Body of pancreas (tissue), 4 donors: Measurements from ENCODE around the gene C2CD4A.
A peak's percentile ranks its signal among the peaks of the same experiment; 100 is the strongest.

Experiments
- CTCF ChIP-seq, 7 experiments: fragments of 450-650 bp in 4 of 7; fragments of 200-600 bp in 3 of 7; sonication (generic) in 3 of 7; IDR thresholded peaks; one replicate each; pipeline ENCODE4 v1.5.1; 2016 to 2019; ENCODE audit warnings: antibody characterized with exemption in 7 of 7
- POLR2A ChIP-seq, 3 donors: fragments of 450-650 bp; IDR thresholded peaks; one replicate each; pipeline ENCODE4 v1.6.1; 2016; ENCODE audit warnings: antibody characterized with exemption in 3 of 3, mild to moderate bottlenecking in 2 of 3

DNA sequence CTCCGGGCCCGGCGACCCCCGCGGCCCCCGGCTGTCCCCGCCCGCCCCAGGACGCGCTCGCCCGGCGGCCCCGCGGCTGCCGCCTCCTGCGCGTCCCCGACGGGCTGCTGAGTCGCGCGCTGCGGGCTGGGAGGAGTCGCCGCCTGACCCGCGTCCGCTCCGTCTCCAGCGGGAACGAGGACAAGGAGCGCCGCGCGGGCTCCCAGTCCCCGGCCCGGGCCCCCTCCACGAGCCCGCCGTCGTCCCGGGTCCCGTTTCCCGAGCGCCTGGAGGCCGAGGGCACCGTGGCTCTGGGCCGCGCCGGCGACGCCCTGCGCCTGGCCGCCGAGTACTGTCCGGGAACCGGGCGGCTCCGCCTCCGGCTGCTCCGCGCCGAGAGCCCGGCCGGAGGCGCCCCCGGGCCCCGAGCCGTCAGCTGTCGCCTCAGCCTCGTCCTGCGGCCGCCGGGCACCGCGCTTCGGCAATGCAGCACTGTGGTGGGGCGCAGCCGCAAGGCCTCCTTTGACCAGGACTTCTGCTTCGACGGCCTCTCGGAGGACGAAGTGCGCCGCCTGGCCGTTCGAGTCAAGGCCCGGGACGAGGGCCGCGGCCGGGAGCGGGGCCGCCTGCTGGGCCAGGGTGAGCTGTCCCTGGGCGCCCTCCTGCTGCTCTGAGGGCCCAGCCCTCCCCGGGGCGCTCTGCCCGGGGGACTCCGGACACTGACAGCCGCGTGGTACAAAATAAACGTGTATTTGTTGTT is 1.5 kb downstream of the C2CD4A start:
- peak in 5 of 7 experiments; percentile 10 to 43 (median 29) for TF ChIP-seq CTCF (IDR thresholded peaks at IDR 0.05)
- peak; percentile 50 to 56 (median 51) for TF ChIP-seq POLR2A (IDR thresholded peaks at IDR 0.05)
